HG02759 (cell line): ENCODE measurements around the gene PSMB3.
A peak's percentile ranks its signal among the peaks of the same experiment; 100 is the strongest.
"Not testable (repeated sequence)": the region's sequence is repeated elsewhere in the genome, so short reads cannot be mapped to it uniquely, and the experiment has no call there.

Experiments
- ATAC-seq: cut with Tn5 transposase; IDR thresholded peaks from one replicate; pipeline ENCODE4 v1.9.1; 2021; ENCODE audit warnings: mild to moderate bottlenecking, moderate library complexity; ENCODE audit not compliant: unreplicated experiment

PSMB3 gene

GRCh38 chr17:38715216-38715943 lies 37.2 kb upstream of the PSMB3 start:
- ATAC-seq, result no peak

- ATAC-seq, result no peak
These were observed 36.1 kb upstream of the PSMB3 start for GRCh38 chr17:38716368-38717005.

GRCh38 chr17:38717139-38717745 lies 35.3 kb upstream of the PSMB3 start:
- no peak for ATAC-seq

GRCh38 chr17:38719289-38719942 lies 33.1 kb upstream of the PSMB3 start:
- no peak for ATAC-seq

GRCh38 chr17:38719943-38720641 lies 32.4 kb upstream of the PSMB3 start:
- ATAC-seq, result no peak

- ATAC-seq, result no peak
These were observed 31.6 kb upstream of the PSMB3 start for GRCh38 chr17:38720941-38721340.

- no peak for ATAC-seq
These were observed 30.7 kb upstream of the PSMB3 start for GRCh38 chr17:38721802-38722201.

GRCh38 chr17:38724337-38724988 lies 28.1 kb upstream of the PSMB3 start:
- ATAC-seq, result no peak

GRCh38 chr17:38725066-38725465 lies 27.5 kb upstream of the PSMB3 start:
- ATAC-seq, result no peak

GRCh38 chr17:38726145-38726544 lies 26.4 kb upstream of the PSMB3 start:
- ATAC-seq, result not testable (repeated sequence)

GRCh38 chr17:38727736-38728135 lies 24.8 kb upstream of the PSMB3 start:
- ATAC-seq, result no peak

GRCh38 chr17:38728290-38728831 lies 24.2 kb upstream of the PSMB3 start:
- no peak for ATAC-seq

DNA sequence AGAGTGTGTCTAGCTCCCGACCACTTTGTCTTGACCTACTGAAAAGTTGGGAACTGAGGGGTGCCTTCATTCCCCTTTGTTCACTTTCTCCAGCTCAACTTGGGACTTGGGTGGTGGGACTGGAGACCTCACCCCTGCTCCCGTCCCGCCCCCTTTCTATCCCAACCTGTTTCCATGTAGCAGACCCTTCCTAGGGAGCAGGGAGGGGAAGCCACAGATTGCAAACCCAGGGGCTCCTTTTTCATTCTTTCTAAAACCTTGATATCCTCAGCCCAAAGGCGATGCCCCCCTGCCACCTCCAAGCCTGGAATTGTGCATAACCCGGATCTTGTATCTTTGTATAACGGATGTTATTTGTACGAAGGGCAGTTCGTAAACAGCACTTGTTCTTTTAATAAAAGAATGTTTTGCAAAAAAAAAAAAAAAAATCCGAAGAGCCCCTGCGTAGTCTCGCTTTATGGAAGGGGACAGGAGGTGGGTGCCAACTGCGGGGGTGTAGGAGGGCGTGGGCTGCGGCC lies 23.1 kb upstream of the PSMB3 start:
- no peak for ATAC-seq

GRCh38 chr17:38729886-38730525 lies 22.5 kb upstream of the PSMB3 start, which contains the start of gene CISD3:
Gene CISD3, plus strand, starts transcription at chr17:38730341. Its CDS starts 18 bp downstream, at chr17:38730359.
- peak; percentile 86 for ATAC-seq

DNA sequence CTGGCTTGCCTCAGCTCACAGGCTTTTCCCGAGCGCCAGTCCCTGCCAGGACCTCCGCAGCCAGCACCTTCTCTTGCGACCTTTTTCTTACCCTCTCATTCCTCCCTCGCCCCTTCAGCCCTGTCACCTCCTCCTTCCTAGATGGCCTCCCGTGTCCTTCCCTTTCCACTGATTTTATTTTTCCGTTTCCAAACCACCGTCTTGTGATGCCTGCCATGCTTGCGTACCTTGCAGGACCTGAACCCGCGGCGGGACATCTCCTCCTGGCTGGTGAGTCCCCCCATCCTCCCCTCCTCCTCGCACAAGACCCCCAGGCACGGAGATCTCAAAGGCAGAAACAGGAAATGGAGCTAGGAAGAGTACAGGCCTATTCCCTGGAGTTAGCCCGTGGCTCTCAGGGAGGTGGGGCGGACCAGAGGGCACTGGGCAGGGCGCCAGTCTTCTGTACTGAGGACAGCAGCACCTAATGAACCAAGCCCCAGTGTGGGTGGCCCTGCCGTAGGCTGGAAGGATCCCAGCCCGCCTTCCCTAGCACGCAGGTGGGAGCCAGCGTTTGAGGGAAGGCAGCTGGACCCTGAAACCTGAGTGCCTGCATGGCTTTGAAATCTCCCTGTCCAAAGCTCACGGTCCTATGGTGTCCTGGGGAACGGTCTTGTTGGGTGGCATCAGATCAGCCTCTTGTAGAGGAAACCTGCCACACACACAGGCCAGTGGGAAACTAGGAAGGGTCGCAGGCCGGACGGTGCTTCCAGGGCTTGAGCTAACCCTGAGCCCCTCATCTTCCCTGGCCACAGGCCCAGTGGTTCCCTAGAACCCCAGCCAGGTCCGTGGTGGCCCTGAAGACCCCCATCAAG lies 21.8 kb upstream of the PSMB3 start:
- ATAC-seq, result no peak

- ATAC-seq, result no peak
These were observed 20.8 kb upstream of the PSMB3 start for GRCh38 chr17:38731526-38732294.

DNA sequence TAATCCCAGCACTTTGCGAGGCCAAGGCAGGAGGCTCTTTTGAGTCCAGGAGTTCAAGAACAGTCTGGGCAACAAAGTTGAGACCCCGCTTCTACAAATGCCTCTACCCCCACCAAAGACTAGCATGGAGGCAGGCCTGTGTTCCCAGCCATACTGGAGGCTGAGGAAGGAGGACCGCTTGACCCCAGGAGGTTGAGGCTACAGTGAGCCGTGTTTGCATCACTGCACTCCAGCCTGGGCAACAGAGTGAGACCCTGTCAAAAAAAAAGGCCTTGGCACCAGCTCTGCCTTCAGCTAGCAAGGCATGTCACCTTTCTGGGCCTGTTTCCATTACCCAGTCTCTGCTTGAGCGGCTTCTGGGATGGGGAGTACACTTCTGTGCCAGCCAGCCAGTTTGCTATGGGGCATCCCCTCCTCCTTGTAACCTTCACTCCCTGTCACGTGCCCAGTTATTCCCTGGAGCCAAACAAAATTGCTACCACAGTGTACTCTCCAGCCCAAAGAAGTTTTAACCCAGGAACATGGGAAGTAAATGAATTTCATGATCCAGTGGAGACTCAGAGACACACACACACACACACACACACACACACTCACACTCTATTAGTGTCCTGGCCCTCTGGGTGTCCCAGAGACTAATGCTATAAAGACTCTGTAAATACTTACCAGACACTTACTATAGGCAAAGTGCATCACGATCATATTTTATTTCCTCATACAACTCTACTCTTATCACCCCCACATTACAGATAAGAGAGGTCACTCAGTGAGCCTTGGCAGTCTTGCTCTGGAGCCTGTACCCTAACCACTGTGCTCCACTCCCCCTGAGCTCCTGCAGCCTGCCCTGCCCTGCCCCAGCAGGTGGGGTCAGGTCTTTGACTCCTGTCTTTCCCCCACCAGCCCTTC lies 19.9 kb upstream of the PSMB3 start:
- no peak for ATAC-seq
